HG02938 (cell line): ENCODE results near the gene PLXNC1.

Experiments
- ATAC-seq: cut with Tn5 transposase; IDR thresholded peaks from one replicate; pipeline ENCODE4 v1.9.1; 2021; ENCODE audit warnings: mild to moderate bottlenecking, moderate library complexity; ENCODE audit not compliant: unreplicated experiment

PLXNC1 gene

DNA sequence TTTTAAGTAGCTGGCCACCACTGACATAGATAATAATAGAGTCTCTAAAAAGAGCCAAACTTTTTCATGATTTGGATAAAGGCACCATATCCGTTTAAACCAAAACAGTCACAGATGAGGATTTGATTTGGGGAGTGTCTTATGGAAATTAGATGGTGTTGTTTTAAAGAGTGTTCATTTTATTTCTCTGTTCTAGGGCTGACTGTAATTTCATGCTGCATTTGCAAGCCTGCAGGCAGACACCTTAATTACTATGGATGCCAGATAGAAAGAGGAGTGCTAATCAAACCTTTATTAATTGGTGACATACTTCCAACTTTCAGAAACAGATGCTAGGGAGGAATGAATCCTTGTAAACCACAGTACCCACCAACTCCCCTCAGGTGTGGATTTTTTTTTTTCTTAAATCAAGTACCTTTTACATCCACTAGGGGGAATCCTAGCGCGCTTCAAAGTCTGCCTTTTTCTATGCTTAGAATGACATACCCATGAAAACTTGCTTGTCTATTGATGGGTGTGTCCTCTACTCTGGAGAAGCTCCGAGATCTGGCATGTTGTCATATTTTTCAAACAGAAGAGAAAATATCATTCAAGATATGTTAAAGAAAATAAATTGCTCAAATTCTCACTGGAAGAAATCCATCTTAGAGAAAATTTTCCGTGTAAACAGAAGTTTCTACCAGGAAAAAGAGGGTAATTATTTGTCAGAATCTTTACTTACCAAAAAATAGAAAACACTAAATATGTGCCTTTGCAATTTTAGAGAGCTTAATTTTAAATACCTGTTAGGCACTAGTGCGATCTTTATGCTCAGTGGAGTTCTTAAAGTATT, 14.2 kb upstream of the PLXNC1 start:
- peak; percentile 64 for ATAC-seq

DNA sequence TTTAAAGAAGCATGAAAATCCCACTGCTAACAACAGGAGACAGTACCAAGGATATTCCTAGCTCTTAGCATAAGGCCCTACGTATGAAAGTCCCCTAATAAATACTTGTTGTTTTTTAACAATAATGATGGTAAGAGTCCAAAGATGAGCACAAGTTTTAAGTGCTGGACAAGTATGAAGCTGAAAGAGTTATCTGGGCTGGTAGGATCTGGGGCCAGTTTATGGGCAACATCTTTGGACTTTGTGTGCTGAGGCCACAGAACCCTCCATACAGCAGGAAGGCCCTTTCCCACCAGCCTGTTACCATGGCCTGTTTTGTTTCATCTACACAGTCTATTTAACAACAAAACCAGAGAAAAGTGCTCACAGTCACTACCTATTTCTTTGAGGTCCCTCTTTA, 12.5 kb upstream of the PLXNC1 start:
- no peak for ATAC-seq

GRCh38 chr12:94139816-94140215, 8.6 kb upstream of the PLXNC1 start:
- no peak for ATAC-seq

DNA sequence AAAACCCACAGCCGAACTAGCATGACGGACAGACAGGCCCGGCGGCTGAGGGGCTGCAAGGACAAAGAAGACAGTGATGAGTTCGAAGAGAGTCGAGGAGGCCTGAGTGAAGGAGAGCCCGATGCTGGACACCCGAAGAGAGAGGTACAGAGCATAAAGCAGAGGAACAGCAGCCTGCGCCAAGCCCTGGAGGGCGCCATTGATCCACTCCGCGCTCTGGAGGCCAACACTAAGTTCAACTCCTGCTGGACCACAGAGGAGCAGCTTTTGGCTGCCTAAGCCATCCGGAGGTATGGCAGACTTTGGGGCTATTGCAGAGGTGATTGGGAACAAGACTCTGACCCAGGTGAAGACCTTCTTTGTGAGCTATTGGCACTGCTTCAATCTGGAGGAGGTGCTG, 7.8 kb upstream of the PLXNC1 start:
- ATAC-seq = no peak

- ATAC-seq = no peak
Observed at GRCh38 chr12:94141004-94141764, 7.2 kb upstream of the PLXNC1 start.

GRCh38 chr12:94141892-94142291, 6.5 kb upstream of the PLXNC1 start:
- no peak for ATAC-seq

- ATAC-seq = no peak
Observed at GRCh38 chr12:94143438-94143837, 4.9 kb upstream of the PLXNC1 start.

GRCh38 chr12:94143951-94144350, 4.4 kb upstream of the PLXNC1 start:
- ATAC-seq = no peak

GRCh38 chr12:94144781-94145180, 3.6 kb upstream of the PLXNC1 start:
- ATAC-seq = no peak

GRCh38 chr12:94145191-94145983, 3.0 kb upstream of the PLXNC1 start:
- no peak for ATAC-seq

- no peak for ATAC-seq
Observed at GRCh38 chr12:94146166-94146936, 2.0 kb upstream of the PLXNC1 start.

DNA sequence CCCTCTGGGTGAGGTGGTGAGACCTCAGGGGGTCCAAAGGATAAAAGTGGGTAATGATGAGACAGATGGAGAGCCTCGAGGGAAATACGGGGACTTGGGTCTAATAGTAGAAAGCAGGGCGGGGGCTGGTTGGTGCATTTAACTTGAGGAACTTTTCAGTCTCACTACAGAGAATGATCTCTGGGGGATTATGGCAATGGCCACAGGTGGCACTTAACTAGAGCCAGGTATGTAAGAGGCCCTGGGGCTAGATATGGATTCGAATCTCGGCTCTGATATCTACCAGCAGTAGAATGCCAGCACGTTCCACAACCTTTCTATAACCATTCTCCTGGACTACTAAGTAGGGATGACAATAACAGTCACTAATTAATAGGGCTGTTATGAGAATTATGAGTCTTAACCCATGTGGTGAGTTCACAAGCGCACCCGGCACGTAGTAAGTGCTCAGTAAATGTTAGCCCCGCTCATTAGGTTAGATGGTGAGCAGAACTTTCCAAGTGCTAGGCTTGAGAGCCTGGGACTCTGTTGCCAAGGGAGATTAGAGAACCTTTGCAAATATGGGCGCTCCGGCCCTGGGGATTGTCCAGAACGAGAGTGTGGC, 888 bp upstream of the PLXNC1 start:
- ATAC-seq = no peak

- no peak for ATAC-seq
Observed at GRCh38 chr12:94148739-94149118, 352 bp downstream of the PLXNC1 start.

DNA sequence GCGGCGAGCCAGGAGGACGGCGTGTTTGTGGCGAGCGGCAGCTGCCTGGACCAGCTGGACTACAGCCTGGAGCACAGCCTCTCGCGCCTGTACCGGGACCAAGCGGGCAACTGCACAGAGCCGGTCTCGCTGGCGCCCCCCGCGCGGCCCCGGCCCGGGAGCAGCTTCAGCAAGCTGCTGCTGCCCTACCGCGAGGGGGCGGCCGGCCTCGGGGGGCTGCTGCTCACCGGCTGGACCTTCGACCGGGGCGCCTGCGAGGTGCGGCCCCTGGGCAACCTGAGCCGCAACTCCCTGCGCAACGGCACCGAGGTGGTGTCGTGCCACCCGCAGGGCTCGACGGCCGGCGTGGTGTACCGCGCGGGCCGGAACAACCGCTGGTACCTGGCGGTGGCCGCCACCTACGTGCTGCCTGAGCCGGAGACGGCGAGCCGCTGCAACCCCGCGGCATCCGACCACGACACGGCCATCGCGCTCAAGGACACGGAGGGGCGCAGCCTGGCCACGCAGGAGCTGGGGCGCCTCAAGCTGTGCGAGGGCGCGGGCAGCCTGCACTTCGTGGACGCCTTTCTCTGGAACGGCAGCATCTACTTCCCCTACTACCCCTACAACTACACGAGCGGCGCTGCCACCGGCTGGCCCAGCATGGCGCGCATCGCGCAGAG, 873 bp downstream of the PLXNC1 start:
- ATAC-seq = peak; percentile 22

GRCh38 chr12:94149781-94150239, 1.4 kb downstream of the PLXNC1 start:
- ATAC-seq = peak; percentile 1

- ATAC-seq = no peak
Observed at GRCh38 chr12:94150240-94151121, 2.1 kb downstream of the PLXNC1 start.

GRCh38 chr12:94151582-94151981, 3.2 kb downstream of the PLXNC1 start:
- ATAC-seq = no peak

GRCh38 chr12:94152292-94153078, 4.1 kb downstream of the PLXNC1 start:
- ATAC-seq = no peak
